Measurements from ENCODE around the gene DDX20. TPM values are rescaled to one million over a fixed set of nuclear protein-coding genes. Genes with fewer than 3 reads are reported as not detected.

DDX20 gene
- total and polyA plus RNA-seq, 7 donors: 6.2 to 11.6 (median 8.1) TPM

- intact Hi-C loops (cut with DNase I): no loop called here
- DNase-seq: peak in 1 of 2 donors; percentile 70
- ATAC-seq: peak; percentile 56 to 82 (median 74)
- no peak overlapping the region for H3K4me3 ChIP-seq
- H3K4me1 ChIP-seq: peaks cover 57% of the 10 kb centered on the region
- H3K9me3 ChIP-seq: no peaks in the 10 kb centered on the region
- H3K27me3 ChIP-seq (ENCODE audit: insufficient read depth in 3 of 3, low read length in 2 of 3): no peaks in the 10 kb centered on the region
- 12 to 24% (median 19%) methylated on average over 7 of the region's 7 CpGs for WGBS, 3 donors
- peaks cover 0 to 3% of the 10 kb centered on the region in 2 donors for H3K36me3 ChIP-seq (ENCODE audit: insufficient read depth in 1 of 2, low read depth in 1 of 2)
- TF ChIP-seq CTCF (IDR thresholded peaks at IDR 0.05): no peak
- peak overlapping the region; percentile 84 for H3K27ac ChIP-seq
Observed at GRCh38 chr1:111720274-111720976, 35.3 kb upstream of the DDX20 start.

- no peak for TF ChIP-seq CTCF (IDR thresholded peaks at IDR 0.05)
- WGBS, 3 donors: 39 to 64% (median 45%) methylated on average over 10 of the region's 10 CpGs
- DNase-seq (peak in 1 of 2 donors; percentile 23), ATAC-seq (peak in 2 of 4 donors; percentile 18 to 19)
- peaks cover 63% of the 10 kb centered on the region for H3K4me1 ChIP-seq
- no peak overlapping the region for H3K4me3 ChIP-seq
- intact Hi-C loops (cut with DNase I): no loop called here
- H3K27me3 ChIP-seq (ENCODE audit: insufficient read depth in 3 of 3, low read length in 2 of 3): no peaks in the 10 kb centered on the region
- H3K27ac ChIP-seq: peak overlapping the region; percentile 84
- no peaks in the 10 kb centered on the region for H3K9me3 ChIP-seq
- peaks cover 0 to 3% of the 10 kb centered on the region in 2 donors for H3K36me3 ChIP-seq (ENCODE audit: insufficient read depth in 1 of 2, low read depth in 1 of 2)
Observed at GRCh38 chr1:111720977-111721786, 34.5 kb upstream of the DDX20 start.

GRCh38 chr1:111723091-111723806 lies 32.5 kb upstream of the DDX20 start:
- peak overlapping the region; percentile 4 for H3K27ac ChIP-seq
- H3K36me3 ChIP-seq (ENCODE audit: insufficient read depth in 1 of 2, low read depth in 1 of 2): peaks cover 0 to 10% of the 10 kb centered on the region in 2 donors
- no peak for ATAC-seq
- intact Hi-C loops (cut with DNase I): no loop called here
- H3K9me3 ChIP-seq: no peaks in the 10 kb centered on the region
- WGBS, 3 donors: 77 to 89% (median 78%) methylated on average over 7 of the region's 7 CpGs
- no peaks in the 10 kb centered on the region for H3K27me3 ChIP-seq (ENCODE audit: insufficient read depth in 3 of 3, low read length in 2 of 3)
- TF ChIP-seq CTCF (IDR thresholded peaks at IDR 0.05): no peak
- H3K4me3 ChIP-seq: no peak overlapping the region
- peaks cover 74% of the 10 kb centered on the region for H3K4me1 ChIP-seq
- no peak for DNase-seq

- intact Hi-C loops (cut with DNase I): no loop called here
- H3K27me3 ChIP-seq (ENCODE audit: insufficient read depth in 3 of 3, low read length in 2 of 3): no peaks in the 10 kb centered on the region
- H3K4me1 ChIP-seq: peaks cover 78% of the 10 kb centered on the region
- 20 to 43% (median 30%) methylated on average over 1 of the region's 1 CpG for WGBS, 3 donors
- DNase-seq (no peak), ATAC-seq (no peak)
- peaks cover 0 to 10% of the 10 kb centered on the region in 2 donors for H3K36me3 ChIP-seq (ENCODE audit: insufficient read depth in 1 of 2, low read depth in 1 of 2)
- H3K9me3 ChIP-seq: no peaks in the 10 kb centered on the region
- H3K4me3 ChIP-seq: no peak overlapping the region
- H3K27ac ChIP-seq: no peak overlapping the region
- no peak for TF ChIP-seq CTCF (IDR thresholded peaks at IDR 0.05)
Observed at GRCh38 chr1:111723871-111724270, 31.8 kb upstream of the DDX20 start.
